Body of pancreas (tissue), 4 donors: ENCODE results near the gene KRT74. TPM values are rescaled to one million over a fixed set of nuclear protein-coding genes. Genes with fewer than 3 reads are reported as not detected.

Experiments
- ATAC-seq: fragments of 150-250 bp; one replicate; pipeline ENCODE4 v1.9.1; 2016
- DNase-seq, 4 donors: peaks; one replicate each; pipeline ENCODE4 v3.0.0-alpha.2; 2019
- H3K27ac ChIP-seq, 4 donors: fragments of 200-600 bp; sonication (generic); 1 replicate in 3 of 4; 2 replicates in 1 of 4; pipeline versions ENCODE4 v1.5.1 to v1.6.1; 2016 to 2019; ENCODE audit warnings: mild to moderate bottlenecking in 1 of 4, mixed read lengths in 1 of 4, moderate library complexity in 1 of 4
- H3K27me3 ChIP-seq, 2 donors: fragments of 200-600 bp; sonication (generic); one replicate each; pipeline ENCODE4 v1.6.0; 2016; ENCODE audit warnings: mild to moderate bottlenecking in 1 of 2
- H3K36me3 ChIP-seq, 2 donors: fragments of 200-600 bp; sonication (generic); replicated peaks in 1 of 2; 2 replicates each; pipeline ENCODE4 v1.5.1; 2016; ENCODE audit warnings: low read depth in 2 of 2; ENCODE audit not compliant: insufficient read depth in 1 of 2
- H3K4me1 ChIP-seq: fragments of 200-600 bp; sonication (generic); one replicate; pipeline ENCODE4 v1.6.0; 2016
- H3K4me3 ChIP-seq, 2 donors: fragments of 200-600 bp; sonication (generic); 1 replicate in 1 of 2; 2 replicates in 1 of 2; pipeline ENCODE4 v1.5.1; 2016 to 2019
- H3K9me3 ChIP-seq, 3 donors: fragments of 200-600 bp; sonication (generic); 1 replicate in 2 of 3; 2 replicates in 1 of 3; pipeline ENCODE4 v1.5.1; 2016
- POLR2A ChIP-seq, 3 donors: fragments of 450-650 bp; IDR thresholded peaks; one replicate each; pipeline ENCODE4 v1.6.1; 2016; ENCODE audit warnings: antibody characterized with exemption in 3 of 3, mild to moderate bottlenecking in 2 of 3
- WGBS, 2 donors: methylation state at CpG; one replicate each; pipeline ENCODE4 v1.1.5; 2017; 5-methylcytosine and 5-hydroxymethylcytosine counted together
- intact Hi-C: fragments of 100-400 bp; cut with DNase I; formaldehyde crosslinking; loops from one replicate; pipeline ENCODE4 v1.15.1; 2023
- total RNA-seq, 2 donors: library from RNA; depleted of rRNA; stranded (reverse); fragments of >200 nt; gene quantifications; one replicate each; pipeline ENCODE4 v1.1.0, GENCODE V29; 2016
- TF ChIP-seq, protein P1 (sequence below), 7 experiments: fragments of 450-650 bp in 4 of 7; fragments of 200-600 bp in 3 of 7; sonication (generic) in 3 of 7; IDR thresholded peaks; one replicate each; pipeline ENCODE4 v1.5.1; 2016 to 2019; ENCODE audit warnings: antibody characterized with exemption in 7 of 7

Gene KRT74
- not detected for total RNA-seq

DNA sequence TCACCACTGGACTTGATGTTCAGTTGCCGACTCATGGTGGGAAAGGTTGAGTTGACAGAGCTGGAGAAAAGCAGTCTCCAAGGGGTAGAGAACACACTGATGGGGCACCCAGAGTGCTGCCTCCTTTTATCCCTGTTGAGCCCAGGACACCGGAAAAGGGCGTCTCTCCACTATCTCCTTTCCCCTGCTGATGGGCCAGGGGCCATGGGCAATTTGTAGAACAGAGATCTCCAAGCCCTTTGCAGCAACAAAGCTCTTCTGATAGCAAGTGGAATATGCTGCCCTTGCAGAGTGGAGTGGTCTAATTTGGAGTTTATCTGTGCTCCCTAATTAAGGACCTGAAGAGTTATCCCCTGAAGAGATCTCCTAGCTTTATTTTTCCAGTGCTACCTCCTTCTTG lies at the start of gene KRT74:
KRT74 (minus strand) TSS at position 101 of the 400 bp plus-strand sequence; CDS start at position 35, 66 bp downstream.
- H3K27ac ChIP-seq, result no peak within 1 kb of the TSS
- H3K9me3 ChIP-seq, result no peaks in the 10 kb centered on the region
- intact Hi-C loops, result no loop called here
- H3K4me1 ChIP-seq, result no peaks in the 10 kb centered on the region
- H3K4me3 ChIP-seq, result no peak within 1 kb of the TSS
- H3K36me3 ChIP-seq, result no peaks in the 10 kb centered on the region
- TF ChIP-seq POLR2A (IDR thresholded peaks at IDR 0.05), result no peak
- TF ChIP-seq, protein P1, sequence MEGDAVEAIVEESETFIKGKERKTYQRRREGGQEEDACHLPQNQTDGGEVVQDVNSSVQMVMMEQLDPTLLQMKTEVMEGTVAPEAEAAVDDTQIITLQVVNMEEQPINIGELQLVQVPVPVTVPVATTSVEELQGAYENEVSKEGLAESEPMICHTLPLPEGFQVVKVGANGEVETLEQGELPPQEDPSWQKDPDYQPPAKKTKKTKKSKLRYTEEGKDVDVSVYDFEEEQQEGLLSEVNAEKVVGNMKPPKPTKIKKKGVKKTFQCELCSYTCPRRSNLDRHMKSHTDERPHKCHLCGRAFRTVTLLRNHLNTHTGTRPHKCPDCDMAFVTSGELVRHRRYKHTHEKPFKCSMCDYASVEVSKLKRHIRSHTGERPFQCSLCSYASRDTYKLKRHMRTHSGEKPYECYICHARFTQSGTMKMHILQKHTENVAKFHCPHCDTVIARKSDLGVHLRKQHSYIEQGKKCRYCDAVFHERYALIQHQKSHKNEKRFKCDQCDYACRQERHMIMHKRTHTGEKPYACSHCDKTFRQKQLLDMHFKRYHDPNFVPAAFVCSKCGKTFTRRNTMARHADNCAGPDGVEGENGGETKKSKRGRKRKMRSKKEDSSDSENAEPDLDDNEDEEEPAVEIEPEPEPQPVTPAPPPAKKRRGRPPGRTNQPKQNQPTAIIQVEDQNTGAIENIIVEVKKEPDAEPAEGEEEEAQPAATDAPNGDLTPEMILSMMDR (IDR thresholded peaks at IDR 0.05), result no peak
- 76 to 86% methylated on average over 3 of the region's 3 CpGs for WGBS, 2 donors
- ATAC-seq, result no peak
- no peak for DNase-seq
- no peaks in the 10 kb centered on the region for H3K27me3 ChIP-seq

DNA sequence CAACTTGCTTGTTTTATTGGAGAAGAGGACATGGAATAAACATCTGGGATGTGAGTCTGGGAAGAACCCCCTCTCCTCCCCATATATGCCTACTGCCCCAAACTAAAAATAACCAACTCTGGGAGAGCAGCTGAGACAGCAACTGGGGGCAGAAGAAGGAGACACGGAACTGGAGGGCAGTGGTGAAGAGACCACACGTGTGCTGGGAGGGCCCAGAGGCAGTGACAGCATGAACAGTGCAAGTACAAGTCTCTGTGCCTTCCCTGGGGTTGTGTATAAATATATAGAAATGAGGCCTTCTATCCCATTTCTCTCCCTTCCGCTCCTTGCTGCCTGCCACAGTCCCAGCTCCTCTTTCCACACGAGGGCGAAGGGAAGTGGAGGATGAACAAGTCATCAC lies 48.7 kb upstream of the KRT74 start:
- Histone ChIP-seq H3K27me3 (no peaks in the 10 kb centered on the region), H3K4me3 (no peak overlapping the region), H3K9me3 (no peaks in the 10 kb centered on the region), H3K4me1 (no peaks in the 10 kb centered on the region), H3K27ac (no peak overlapping the region), H3K36me3 (no peaks in the 10 kb centered on the region)
- intact Hi-C loops, result no loop called here
- TF ChIP-seq POLR2A (IDR thresholded peaks at IDR 0.05), result no peak
- TF ChIP-seq, protein P1 (IDR thresholded peaks at IDR 0.05), result no peak
- ATAC-seq, result no peak
- no peak for DNase-seq
- WGBS, 2 donors, result 79 to 89% methylated on average over 5 of the region's 5 CpGs

DNA sequence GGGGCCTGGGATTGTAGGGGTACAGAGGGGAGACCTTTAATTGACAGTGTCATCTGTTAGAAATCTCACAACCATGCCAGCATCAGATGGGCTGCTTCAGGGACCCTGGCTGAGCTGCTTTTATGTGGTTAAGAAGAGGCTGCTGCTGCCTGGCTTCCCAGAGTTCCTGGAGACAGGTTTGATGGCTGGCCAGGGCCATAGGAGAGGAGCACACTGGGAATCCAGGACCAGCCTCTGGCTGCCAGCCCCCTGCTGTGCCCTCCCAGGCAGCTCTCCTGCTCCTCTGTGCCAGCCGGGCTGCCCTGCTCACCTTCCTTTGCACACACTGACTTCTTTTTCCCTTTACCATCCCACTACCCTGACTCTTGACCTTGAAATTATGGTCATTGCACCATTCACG lies 45.2 kb upstream of the KRT74 start:
- intact Hi-C loops, result no loop called here
- TF ChIP-seq POLR2A (IDR thresholded peaks at IDR 0.05), result no peak
- TF ChIP-seq, protein P1 (IDR thresholded peaks at IDR 0.05), result no peak
- H3K4me1 ChIP-seq, result no peaks in the 10 kb centered on the region
- no peak for DNase-seq
- no peak overlapping the region for H3K4me3 ChIP-seq
- H3K36me3 ChIP-seq, result no peaks in the 10 kb centered on the region
- WGBS, 2 donors, result 54 to 62% methylated on average over 2 of the region's 2 CpGs
- H3K27me3 ChIP-seq, result no peaks in the 10 kb centered on the region
- H3K9me3 ChIP-seq, result no peaks in the 10 kb centered on the region
- no peak overlapping the region for H3K27ac ChIP-seq
- no peak for ATAC-seq

- intact Hi-C loops, result no loop called here
- WGBS, 2 donors, result 57 to 70% methylated on average over 8 to 14 of the region's 14 CpGs
- no peak for DNase-seq
- no peak within 1 kb of the TSS for H3K27ac ChIP-seq
- no peak within 1 kb of the TSS for H3K4me3 ChIP-seq
- no peaks in the 10 kb centered on the region for H3K4me1 ChIP-seq
- no peaks in the 10 kb centered on the region for H3K9me3 ChIP-seq
- no peak for ATAC-seq
- TF ChIP-seq, protein P1 (IDR thresholded peaks at IDR 0.05), result no peak
- TF ChIP-seq POLR2A (IDR thresholded peaks at IDR 0.05), result no peak
- no peaks in the 10 kb centered on the region for H3K27me3 ChIP-seq
- H3K36me3 ChIP-seq, result no peaks in the 10 kb centered on the region
Observed at GRCh38 chr12:52618216-52618615, 44.6 kb upstream of the KRT74 start, which contains the start of gene KRT73. TSS of gene KRT73 (minus strand) at chr12:52618559. CDS start at chr12:52618524, 35 bp downstream.

- Histone ChIP-seq H3K27ac (no peak overlapping the region), H3K9me3 (no peaks in the 10 kb centered on the region), H3K4me3 (no peak overlapping the region), H3K4me1 (no peaks in the 10 kb centered on the region), H3K36me3 (no peaks in the 10 kb centered on the region), H3K27me3 (no peaks in the 10 kb centered on the region)
- intact Hi-C loops, result no loop called here
- 63 to 70% methylated on average over 6 to 7 of the region's 7 CpGs for WGBS, 2 donors
- ATAC-seq, result no peak
- no peak for DNase-seq
- TF ChIP-seq POLR2A (IDR thresholded peaks at IDR 0.05), result no peak
- TF ChIP-seq, protein P1 (IDR thresholded peaks at IDR 0.05), result no peak
Observed at GRCh38 chr12:52617403-52617785, 43.8 kb upstream of the KRT74 start.
